Central memory CD4-positive, alpha-beta T cell (primary cell): ENCODE results near the gene CCND2.

Experiments
- DNase-seq: peaks from one replicate; pipeline ENCODE4 v3.0.0; 2022

Gene CCND2

GRCh38 chr12:4293299-4293965, 19.9 kb downstream of the CCND2 start:
- DNase-seq = peak; percentile 23

GRCh38 chr12:4293966-4294505, 20.5 kb downstream of the CCND2 start:
- DNase-seq = no peak

- DNase-seq = no peak
Observed at GRCh38 chr12:4296751-4297150, 23.2 kb downstream of the CCND2 start.

- DNase-seq = no peak
Observed at GRCh38 chr12:4297617-4298016, 24.1 kb downstream of the CCND2 start.

- DNase-seq = no peak
Observed at GRCh38 chr12:4300883-4301282, 27.3 kb downstream of the CCND2 start.

- no peak for DNase-seq
Observed at GRCh38 chr12:4301932-4302501, 28.5 kb downstream of the CCND2 start.

GRCh38 chr12:4302881-4303280, 29.3 kb downstream of the CCND2 start:
- no peak for DNase-seq

- no peak for DNase-seq
Observed at GRCh38 chr12:4303750-4304149, 30.2 kb downstream of the CCND2 start.

GRCh38 chr12:4307593-4308333, 34.2 kb downstream of the CCND2 start:
- DNase-seq = no peak

GRCh38 chr12:4308334-4308950, 34.9 kb downstream of the CCND2 start:
- DNase-seq = no peak

GRCh38 chr12:4311776-4312175, 38.2 kb downstream of the CCND2 start:
- no peak for DNase-seq

- no peak for DNase-seq
Observed at GRCh38 chr12:4312251-4312650, 38.7 kb downstream of the CCND2 start.

- no peak for DNase-seq
Observed at GRCh38 chr12:4320497-4320852, 46.9 kb downstream of the CCND2 start.

- peak; percentile 93 for DNase-seq
Observed at GRCh38 chr12:4320853-4321701, 47.5 kb downstream of the CCND2 start, which contains the start of gene TIGAR. Gene TIGAR (plus strand): TSS chr12:4321213. CDS start chr12:4321272, 59 bp downstream.

- DNase-seq = no peak
Observed at GRCh38 chr12:4322726-4323125, 49.2 kb downstream of the CCND2 start.
